B cell (primary cell): ENCODE data around the gene NRAP. TPM values are rescaled to one million over a fixed set of nuclear protein-coding genes. Genes with fewer than 3 reads are reported as not detected.

Experiments
- ATAC-seq: fragments of 200-7000 bp; cut with Tn5 transposase; one replicate; pipeline ENCODE4 v1.10.0; 2021; ENCODE audit warnings: low read depth, mild to moderate bottlenecking, moderate number of reproducible peaks, moderate library complexity
- CTCF ChIA-PET: fragments of 350-600 bp; sonication (Branson Sonifier 250); formaldehyde crosslinking; loops from one replicate; lab custom pipeline; 2021; ENCODE audit warnings: antibody characterized with exemption, inconsistent platforms; lab: Charles Lee
- POLR2A ChIA-PET: fragments of 350-600 bp; sonication (Branson Sonifier 250); formaldehyde crosslinking; loops from one replicate; lab custom pipeline; 2021; ENCODE audit warnings: antibody characterized with exemption; lab: Charles Lee
- DNase-seq: peaks from one replicate; pipeline ENCODE4 v3.0.0; 2013
- H2AFZ ChIP-seq: 2 replicates; pipeline ENCODE4 v1.6.1; 2012; ENCODE audit warnings: mild to moderate bottlenecking, low read depth, low read length; ENCODE audit not compliant: insufficient read depth, poor library complexity, severe bottlenecking
- H3K27ac ChIP-seq, 2 donors: 1 replicate in 1 of 2; 2 replicates in 1 of 2; pipeline ENCODE4 v1.5.1; 2012 to 2013; ENCODE audit warnings: low read length in 2 of 2, mild to moderate bottlenecking in 2 of 2, moderate library complexity in 1 of 2
- H3K27me3 ChIP-seq, 4 experiments: fragments of 200-600 bp in 1 of 4; sonication (generic) in 1 of 4; replicated peaks in 1 of 4; 1 replicate in 2 of 4; 2 replicates in 2 of 4; pipeline versions ENCODE4 v1.6.1 to v1.7.0; 2013 to 2016; ENCODE audit warnings: low read length in 3 of 4, mild to moderate bottlenecking in 2 of 4, mixed read lengths in 1 of 4, moderate library complexity in 1 of 4; ENCODE audit not compliant: insufficient read depth in 4 of 4, control insufficient read depth in 3 of 4; ENCODE audit errors: control extremely low read depth in 1 of 4
- H3K36me3 ChIP-seq, 2 experiments: replicated peaks in 1 of 2; 1 replicate in 1 of 2; 2 replicates in 1 of 2; pipeline versions ENCODE4 v1.6.1 to v1.7.1; 2013; ENCODE audit warnings: low read length in 1 of 2; ENCODE audit not compliant: insufficient read depth in 2 of 2, control insufficient read depth in 1 of 2; ENCODE audit errors: control extremely low read depth in 1 of 2, extremely low read depth in 1 of 2
- H3K4me1 ChIP-seq, 2 donors: fragments of 200-600 bp in 1 of 2; sonication (generic) in 1 of 2; 1 replicate in 1 of 2; 2 replicates in 1 of 2; pipeline versions ENCODE4 v1.5.1 to v1.6.1; 2013 to 2017; ENCODE audit warnings: low read length in 2 of 2; ENCODE audit not compliant: control insufficient read depth in 2 of 2, insufficient read depth in 2 of 2
- H3K4me2 ChIP-seq: replicated peaks from 2 replicates; pipeline ENCODE3; 2012; ENCODE audit warnings: mild to moderate bottlenecking, low read depth, low read length; ENCODE audit not compliant: poor library complexity, severe bottlenecking
- H3K4me3 ChIP-seq, 5 experiments: fragments of 200-600 bp in 1 of 5; sonication (generic) in 1 of 5; 1 replicate in 3 of 5; 2 replicates in 2 of 5; pipeline versions ENCODE4 v1.5.1 to v1.7.0; 2011 to 2016; ENCODE audit warnings: low read length in 4 of 5, mild to moderate bottlenecking in 4 of 5, low read depth in 2 of 5, control low read depth in 1 of 5, moderate library complexity in 1 of 5; ENCODE audit not compliant: insufficient read depth in 1 of 5; ENCODE audit errors: control extremely low read depth in 1 of 5, extremely low read depth in 1 of 5
- H3K79me2 ChIP-seq: fragments of 200-600 bp; sonication (generic); one replicate; pipeline ENCODE4 v1.6.0; 2016; ENCODE audit warnings: low read length; ENCODE audit not compliant: control insufficient read depth, insufficient read depth
- H3K9ac ChIP-seq: fragments of 200-600 bp; sonication (generic); 2 replicates; pipeline ENCODE4 v1.6.1; 2017; ENCODE audit warnings: mild to moderate bottlenecking, low read length, moderate library complexity
- H3K9me3 ChIP-seq, 3 donors: one replicate each; pipeline versions ENCODE4 v1.6.1 to v1.7.1; 2013; ENCODE audit warnings: low read length in 2 of 3; ENCODE audit not compliant: control insufficient read depth in 2 of 3, insufficient read depth in 1 of 3; ENCODE audit errors: control extremely low read depth in 1 of 3
- H4K20me1 ChIP-seq: 2 replicates; pipeline ENCODE4 v1.6.0; 2012; ENCODE audit warnings: mild to moderate bottlenecking, low read length; ENCODE audit not compliant: insufficient read depth, control insufficient read depth, poor library complexity, severe bottlenecking
- H3K27ac Mint-ChIP-seq: one replicate; pipeline ENCODE4 v1.8.0; 2021; ENCODE audit warnings: mixed read lengths
- H3K27me3 Mint-ChIP-seq: one replicate; pipeline ENCODE4 v1.8.0; 2021; ENCODE audit warnings: mixed read lengths
- H3K4me1 Mint-ChIP-seq: one replicate; pipeline ENCODE4 v1.8.0; 2021; ENCODE audit warnings: mixed read lengths
- H3K4me3 Mint-ChIP-seq: one replicate; pipeline ENCODE4 v1.8.0; 2021; ENCODE audit warnings: mixed read lengths
- H3K9me3 Mint-ChIP-seq: one replicate; pipeline ENCODE4 v1.8.0; 2022; ENCODE audit warnings: mixed read lengths; ENCODE audit not compliant: insufficient read depth
- EZH2 ChIP-seq: IDR thresholded peaks from 2 replicates; pipeline ENCODE4 v1.6.1; 2012; ENCODE audit warnings: borderline replicate concordance, low read depth, mild to moderate bottlenecking, moderate library complexity, low read length; ENCODE audit not compliant: insufficient read depth, poor library complexity, severe bottlenecking
- WGBS: methylation state at CpG from one replicate; pipeline ENCODE4 v1.1.5; 2013; ENCODE audit warnings: missing lambda C conversion rate; ENCODE audit not compliant: insufficient coverage; 5-methylcytosine and 5-hydroxymethylcytosine counted together
- intact Hi-C: fragments of 100-400 bp; cut with micrococcal nuclease; formaldehyde crosslinking; loops from one replicate; pipeline ENCODE4 v1.10.0; 2022
- polyA plus RNA-seq: library from polyadenylated mRNA; depleted of rRNA; stranded (reverse); fragments of >200 nt; gene quantifications from 2 replicates; pipeline ENCODE4 v1.2.3, GENCODE V29; 2012
- total RNA-seq, 2 donors: library from RNA; stranded (reverse); fragments of 120-200 nt in 1 of 2; gene quantifications; 1 replicate in 1 of 2; 2 replicates in 1 of 2; pipeline versions ENCODE4 v1.2.3 to v1.2.4, GENCODE V29; 2013 to 2022
- TF ChIP-seq, protein P1 (sequence below): fragments of 200-600 bp; IDR thresholded peaks from one replicate; pipeline ENCODE4 v1.8.0; 2022; ENCODE audit warnings: antibody characterized with exemption, mild to moderate bottlenecking

Gene NRAP
- total and polyA plus RNA-seq, 2 donors (not counting 1 experiment from before 2014, with no cell fraction given) = not detected

DNA sequence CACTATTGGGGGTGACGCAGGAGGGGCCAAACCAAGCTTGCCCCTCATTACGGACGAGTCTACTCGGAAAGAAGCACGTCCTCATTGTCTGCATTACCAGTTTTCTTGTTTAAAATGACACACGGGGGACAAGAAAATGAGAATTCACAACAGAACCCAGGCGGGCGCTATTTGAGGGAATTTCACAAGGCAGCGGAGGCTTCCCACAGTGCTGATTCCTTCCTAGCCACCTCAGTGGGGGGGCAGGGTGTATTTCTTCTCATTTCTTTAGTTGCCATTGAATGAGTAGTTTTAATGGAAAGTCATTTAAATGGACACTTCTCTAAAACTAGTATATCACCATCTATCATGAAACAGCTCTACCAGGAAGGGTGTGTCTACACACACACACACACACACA lies 42.9 kb downstream of the NRAP start:
- ATAC-seq (no peak), DNase-seq (no peak)
- H3K9ac ChIP-seq = no peak overlapping the region
- intact Hi-C loops = no loop called here
- no peaks in the 10 kb centered on the region for H4K20me1 ChIP-seq
- CTCF ChIA-PET = no interaction called here
- H3K4me2 ChIP-seq = no peak overlapping the region
- H3K9me3 Mint-ChIP-seq = no peaks in the 10 kb centered on the region
- no peak for TF ChIP-seq EZH2
- TF ChIP-seq, protein P1, sequence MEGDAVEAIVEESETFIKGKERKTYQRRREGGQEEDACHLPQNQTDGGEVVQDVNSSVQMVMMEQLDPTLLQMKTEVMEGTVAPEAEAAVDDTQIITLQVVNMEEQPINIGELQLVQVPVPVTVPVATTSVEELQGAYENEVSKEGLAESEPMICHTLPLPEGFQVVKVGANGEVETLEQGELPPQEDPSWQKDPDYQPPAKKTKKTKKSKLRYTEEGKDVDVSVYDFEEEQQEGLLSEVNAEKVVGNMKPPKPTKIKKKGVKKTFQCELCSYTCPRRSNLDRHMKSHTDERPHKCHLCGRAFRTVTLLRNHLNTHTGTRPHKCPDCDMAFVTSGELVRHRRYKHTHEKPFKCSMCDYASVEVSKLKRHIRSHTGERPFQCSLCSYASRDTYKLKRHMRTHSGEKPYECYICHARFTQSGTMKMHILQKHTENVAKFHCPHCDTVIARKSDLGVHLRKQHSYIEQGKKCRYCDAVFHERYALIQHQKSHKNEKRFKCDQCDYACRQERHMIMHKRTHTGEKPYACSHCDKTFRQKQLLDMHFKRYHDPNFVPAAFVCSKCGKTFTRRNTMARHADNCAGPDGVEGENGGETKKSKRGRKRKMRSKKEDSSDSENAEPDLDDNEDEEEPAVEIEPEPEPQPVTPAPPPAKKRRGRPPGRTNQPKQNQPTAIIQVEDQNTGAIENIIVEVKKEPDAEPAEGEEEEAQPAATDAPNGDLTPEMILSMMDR = no peak
- H3K4me3 ChIP-seq = no peak overlapping the region
- H3K4me1 Mint-ChIP-seq = no peaks in the 10 kb centered on the region
- H3K4me1 ChIP-seq = no peaks in the 10 kb centered on the region
- H3K36me3 ChIP-seq = no peaks in the 10 kb centered on the region
- H3K27me3 Mint-ChIP-seq = peaks cover 36% of the 10 kb centered on the region
- H3K79me2 ChIP-seq = no peaks in the 10 kb centered on the region
- H2AFZ ChIP-seq = no peak overlapping the region
- no peaks in the 10 kb centered on the region for H3K9me3 ChIP-seq
- H3K27ac ChIP-seq = no peak overlapping the region
- no peak overlapping the region for H3K4me3 Mint-ChIP-seq
- H3K27ac Mint-ChIP-seq = no peak overlapping the region
- WGBS = 85% methylated on average over 6 of the region's 9 CpGs
- POLR2A ChIA-PET = no interaction called here
- peaks cover 0 to 9% (median 6%) of the 10 kb centered on the region in 4 experiments for H3K27me3 ChIP-seq

DNA sequence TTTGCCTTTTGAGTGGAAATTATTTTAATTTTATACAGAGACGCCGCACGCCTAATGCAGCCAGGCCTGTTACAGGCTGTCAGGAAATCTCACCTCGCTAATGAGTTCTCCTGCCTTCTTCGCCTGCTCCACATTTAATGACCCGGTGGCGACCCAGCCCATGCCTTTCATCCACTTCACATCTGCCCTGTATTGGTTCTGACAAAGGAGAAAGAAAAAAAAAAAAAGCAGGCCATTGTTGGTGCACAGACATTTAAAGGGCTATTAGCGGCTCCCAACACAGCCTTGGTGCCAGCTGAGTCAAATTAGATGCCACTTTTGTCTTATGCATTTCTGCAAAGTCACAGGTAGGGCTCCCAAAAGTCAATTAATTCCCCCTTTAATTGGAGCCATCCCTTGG lies 43.3 kb downstream of the NRAP start:
- H3K27ac ChIP-seq = no peak overlapping the region
- H3K79me2 ChIP-seq = no peaks in the 10 kb centered on the region
- peaks cover 36% of the 10 kb centered on the region for H3K27me3 Mint-ChIP-seq
- no peak overlapping the region for H3K4me3 Mint-ChIP-seq
- H3K9me3 Mint-ChIP-seq = no peaks in the 10 kb centered on the region
- no peak overlapping the region for H3K27ac Mint-ChIP-seq
- CTCF ChIA-PET = no interaction called here
- POLR2A ChIA-PET = no interaction called here
- no peaks in the 10 kb centered on the region for H4K20me1 ChIP-seq
- intact Hi-C loops = no loop called here
- H3K27me3 ChIP-seq = peaks cover 0 to 10% (median 6%) of the 10 kb centered on the region in 4 experiments
- no peaks in the 10 kb centered on the region for H3K4me1 Mint-ChIP-seq
- H2AFZ ChIP-seq = no peak overlapping the region
- no peak for TF ChIP-seq EZH2
- TF ChIP-seq, protein P1 = no peak
- no peak for ATAC-seq
- 71% methylated on average over 5 of the region's 8 CpGs for WGBS
- no peak overlapping the region for H3K9ac ChIP-seq
- no peak overlapping the region for H3K4me3 ChIP-seq
- no peaks in the 10 kb centered on the region for H3K36me3 ChIP-seq
- DNase-seq = no peak
- H3K4me1 ChIP-seq = no peaks in the 10 kb centered on the region
- no peak overlapping the region for H3K4me2 ChIP-seq
- H3K9me3 ChIP-seq = no peaks in the 10 kb centered on the region
